Measurements from ENCODE around the gene GZMM.

- TF ChIP-seq CTCF (IDR thresholded peaks at IDR 0.05) (no peak), EP300 (IDR thresholded peaks at IDR 0.05) (no peak)
Observed at GRCh38 chr19:588741-589692, 45.2 kb downstream of the GZMM start.
